HepG2 (cell line): ENCODE data around the gene ZNF556.

Source experiments
- EZH2 ChIP-seq: conservative IDR thresholded peaks from 2 replicates; pipeline ENCODE4 v1.6.1; 2012; ENCODE audit warnings: mild to moderate bottlenecking, low read depth, low read length, moderate library complexity
- FOXM1 ChIP-seq: sonication (generic); formaldehyde crosslinking; IDR thresholded peaks from 2 replicates; pipeline ENCODE4 v1.5.0; 2020; ENCODE audit warnings: missing genetic modification reagents
- GABPA ChIP-seq, 2 experiments: IDR thresholded peaks; 2 replicates each; pipeline ENCODE4 v1.6.1; 2011 to 2016; ENCODE audit warnings: low read depth in 2 of 2, low read length in 1 of 2, missing biosample characterization in 1 of 2, missing genetic modification characterization in 1 of 2
- MXI1 ChIP-seq: IDR thresholded peaks from 3 replicates; pipeline ENCODE4 v1.6.1; 2012; ENCODE audit warnings: low read depth, low read length, inconsistent platforms, borderline replicate concordance
- NR3C1 ChIP-seq: sonication (generic); formaldehyde crosslinking; IDR thresholded peaks from 2 replicates; pipeline ENCODE4 v1.4.0; 2020; ENCODE audit warnings: missing genetic modification reagents
- POLR2AphosphoS5 ChIP-seq: IDR thresholded peaks from 2 replicates; pipeline ENCODE4 v1.6.1; 2012; ENCODE audit warnings: low read depth, low read length
- ZFP62 ChIP-seq: sonication (generic); formaldehyde crosslinking; IDR thresholded peaks from 2 replicates; pipeline ENCODE4 v1.4.0; 2020; ENCODE audit warnings: missing genetic modification reagents
- ZNF264 ChIP-seq: sonication (generic); formaldehyde crosslinking; IDR thresholded peaks from 2 replicates; pipeline ENCODE4 v1.4.0; 2020; ENCODE audit warnings: missing genetic modification reagents
- ZSCAN21 ChIP-seq: sonication (generic); formaldehyde crosslinking; IDR thresholded peaks from 2 replicates; pipeline ENCODE4 v1.8.0; 2022; ENCODE audit warnings: mild to moderate bottlenecking, missing genetic modification reagents, moderate library complexity, borderline replicate concordance
- TF ChIP-seq, protein P1 (sequence below): sonication (generic); formaldehyde crosslinking; IDR thresholded peaks from 2 replicates; pipeline ENCODE4 v1.4.0; 2020; ENCODE audit warnings: missing genetic modification reagents
- TF ChIP-seq, protein P2 (sequence below): IDR thresholded peaks from 2 replicates; pipeline ENCODE4 v1.6.1; 2012; ENCODE audit warnings: inconsistent platforms

DNA sequence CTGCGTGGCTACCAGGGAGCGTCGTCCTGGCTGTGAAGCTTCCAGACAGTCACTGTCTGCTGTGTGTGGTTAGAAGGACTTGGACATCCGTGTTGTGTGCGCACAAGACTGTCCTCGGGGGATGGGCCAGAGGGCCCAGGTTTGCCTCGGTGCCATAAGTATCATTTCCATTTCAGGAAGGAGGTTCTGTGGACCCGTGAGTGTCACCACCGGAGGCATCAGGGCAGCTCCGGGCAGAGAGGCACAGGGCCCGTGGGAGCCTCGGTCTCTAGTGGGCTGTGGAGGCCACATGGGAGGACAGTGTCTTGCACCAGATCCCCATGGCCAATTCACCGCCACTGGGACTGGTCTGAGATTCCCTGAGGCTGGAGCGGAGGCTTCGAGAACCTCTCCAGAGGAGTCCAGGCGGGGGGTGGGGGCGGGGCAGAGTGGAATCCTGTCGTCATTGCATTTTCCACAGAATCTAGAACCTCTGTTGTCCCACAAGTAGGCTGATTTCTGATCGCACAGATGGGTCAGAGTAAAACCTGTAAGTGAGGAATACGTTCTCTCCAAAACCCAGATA is 39.6 kb downstream of the ZNF556 start:
- TF ChIP-seq GABPA (IDR thresholded peaks at IDR 0.05; ENCODE audit: low read depth, low read length) (no peak), GABPA (CRISPR knock-in tag; IDR thresholded peaks at IDR 0.05; ENCODE audit: low read depth) (no peak), NR3C1 (no peak), POLR2AphosphoS5 (no peak), EZH2 (no peak), MXI1 (no peak), ZNF264 (CRISPR knock-in tag) (no peak), ZSCAN21 (no peak), ZFP62 (no peak), FOXM1 (CRISPR knock-in tag) (no peak)
- TF ChIP-seq, protein P1, sequence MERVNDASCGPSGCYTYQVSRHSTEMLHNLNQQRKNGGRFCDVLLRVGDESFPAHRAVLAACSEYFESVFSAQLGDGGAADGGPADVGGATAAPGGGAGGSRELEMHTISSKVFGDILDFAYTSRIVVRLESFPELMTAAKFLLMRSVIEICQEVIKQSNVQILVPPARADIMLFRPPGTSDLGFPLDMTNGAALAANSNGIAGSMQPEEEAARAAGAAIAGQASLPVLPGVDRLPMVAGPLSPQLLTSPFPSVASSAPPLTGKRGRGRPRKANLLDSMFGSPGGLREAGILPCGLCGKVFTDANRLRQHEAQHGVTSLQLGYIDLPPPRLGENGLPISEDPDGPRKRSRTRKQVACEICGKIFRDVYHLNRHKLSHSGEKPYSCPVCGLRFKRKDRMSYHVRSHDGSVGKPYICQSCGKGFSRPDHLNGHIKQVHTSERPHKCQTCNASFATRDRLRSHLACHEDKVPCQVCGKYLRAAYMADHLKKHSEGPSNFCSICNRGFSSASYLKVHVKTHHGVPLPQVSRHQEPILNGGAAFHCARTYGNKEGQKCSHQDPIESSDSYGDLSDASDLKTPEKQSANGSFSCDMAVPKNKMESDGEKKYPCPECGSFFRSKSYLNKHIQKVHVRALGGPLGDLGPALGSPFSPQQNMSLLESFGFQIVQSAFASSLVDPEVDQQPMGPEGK (CRISPR knock-in tag), result no peak
- TF ChIP-seq, protein P2, sequence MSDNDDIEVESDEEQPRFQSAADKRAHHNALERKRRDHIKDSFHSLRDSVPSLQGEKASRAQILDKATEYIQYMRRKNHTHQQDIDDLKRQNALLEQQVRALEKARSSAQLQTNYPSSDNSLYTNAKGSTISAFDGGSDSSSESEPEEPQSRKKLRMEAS, result no peak
